Measurements from ENCODE around the gene AUH.

Gene AUH

GRCh38 chr9:91181541-91181940 lies 180.2 kb downstream of the AUH start:
- H3K27me3 ChIP-seq (ENCODE audit: insufficient read depth, poor library complexity, severe bottlenecking): no peaks in the 10 kb centered on the region
- TF ChIP-seq POLR2AphosphoS5 (IDR thresholded peaks at IDR 0.05; ENCODE audit: low read depth) (no peak), GABPA (IDR thresholded peaks at IDR 0.05; ENCODE audit: low read depth) (no peak), SPI1 (IDR thresholded peaks at IDR 0.05; ENCODE audit: borderline replicate concordance, low read depth) (no peak), REST (IDR thresholded peaks at IDR 0.05; ENCODE audit: insufficient replicate concordance, low read depth) (no peak)
- TF ChIP-seq, protein P1, sequence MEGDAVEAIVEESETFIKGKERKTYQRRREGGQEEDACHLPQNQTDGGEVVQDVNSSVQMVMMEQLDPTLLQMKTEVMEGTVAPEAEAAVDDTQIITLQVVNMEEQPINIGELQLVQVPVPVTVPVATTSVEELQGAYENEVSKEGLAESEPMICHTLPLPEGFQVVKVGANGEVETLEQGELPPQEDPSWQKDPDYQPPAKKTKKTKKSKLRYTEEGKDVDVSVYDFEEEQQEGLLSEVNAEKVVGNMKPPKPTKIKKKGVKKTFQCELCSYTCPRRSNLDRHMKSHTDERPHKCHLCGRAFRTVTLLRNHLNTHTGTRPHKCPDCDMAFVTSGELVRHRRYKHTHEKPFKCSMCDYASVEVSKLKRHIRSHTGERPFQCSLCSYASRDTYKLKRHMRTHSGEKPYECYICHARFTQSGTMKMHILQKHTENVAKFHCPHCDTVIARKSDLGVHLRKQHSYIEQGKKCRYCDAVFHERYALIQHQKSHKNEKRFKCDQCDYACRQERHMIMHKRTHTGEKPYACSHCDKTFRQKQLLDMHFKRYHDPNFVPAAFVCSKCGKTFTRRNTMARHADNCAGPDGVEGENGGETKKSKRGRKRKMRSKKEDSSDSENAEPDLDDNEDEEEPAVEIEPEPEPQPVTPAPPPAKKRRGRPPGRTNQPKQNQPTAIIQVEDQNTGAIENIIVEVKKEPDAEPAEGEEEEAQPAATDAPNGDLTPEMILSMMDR (IDR thresholded peaks at IDR 0.05; ENCODE audit: insufficient read depth, low read length): no peak
- no peak for DNase-seq (ENCODE audit: low read depth in 1 of 2, low spot score in 1 of 2)
- no peak overlapping the region for H3K4me3 ChIP-seq (replicated peaks; ENCODE audit: insufficient read depth, low read length)
- H3K27ac ChIP-seq (replicated peaks): no peak overlapping the region

GRCh38 chr9:91180930-91181268 lies 180.8 kb downstream of the AUH start:
- no peak for DNase-seq (ENCODE audit: low read depth in 1 of 2, low spot score in 1 of 2)
- Histone ChIP-seq H3K27me3 (ENCODE audit: insufficient read depth, poor library complexity, severe bottlenecking) (no peaks in the 10 kb centered on the region), H3K27ac (replicated peaks) (no peak overlapping the region), H3K4me3 (replicated peaks; ENCODE audit: insufficient read depth, low read length) (no peak overlapping the region)
- TF ChIP-seq REST (IDR thresholded peaks at IDR 0.05; ENCODE audit: insufficient replicate concordance, low read depth) (no peak), GABPA (IDR thresholded peaks at IDR 0.05; ENCODE audit: low read depth) (no peak), POLR2AphosphoS5 (IDR thresholded peaks at IDR 0.05; ENCODE audit: low read depth) (no peak), SPI1 (IDR thresholded peaks at IDR 0.05; ENCODE audit: borderline replicate concordance, low read depth) (no peak)
- TF ChIP-seq, protein P1 (IDR thresholded peaks at IDR 0.05; ENCODE audit: insufficient read depth, low read length): no peak

GRCh38 chr9:91180240-91180929 lies 181.3 kb downstream of the AUH start:
- Histone ChIP-seq H3K27me3 (ENCODE audit: insufficient read depth, poor library complexity, severe bottlenecking) (no peaks in the 10 kb centered on the region), H3K4me3 (replicated peaks; ENCODE audit: insufficient read depth, low read length) (no peak overlapping the region), H3K27ac (replicated peaks) (no peak overlapping the region)
- DNase-seq (ENCODE audit: low read depth in 1 of 2, low spot score in 1 of 2): no peak
- TF ChIP-seq REST (IDR thresholded peaks at IDR 0.05; ENCODE audit: insufficient replicate concordance, low read depth): no peak
- TF ChIP-seq, protein P1 (IDR thresholded peaks at IDR 0.05; ENCODE audit: insufficient read depth, low read length): no peak
- no peak for TF ChIP-seq POLR2AphosphoS5 (IDR thresholded peaks at IDR 0.05; ENCODE audit: low read depth)
- no peak for TF ChIP-seq GABPA (IDR thresholded peaks at IDR 0.05; ENCODE audit: low read depth)
- no peak for TF ChIP-seq SPI1 (IDR thresholded peaks at IDR 0.05; ENCODE audit: borderline replicate concordance, low read depth)
